OCI-LY1 (cell line): ENCODE results near the gene LDAH.

ENCODE experiments used
- H2AFZ ChIP-seq: fragments of 200-600 bp; sonication (generic), shearing (Covaris generic); 2 replicates; pipeline ENCODE4 v1.6.0; 2014; ENCODE audit warnings: antibody characterized with exemption, mild to moderate bottlenecking, low read length
- H3F3A ChIP-seq: fragments of 200-600 bp; sonication (generic), shearing (Covaris generic); 2 replicates; pipeline ENCODE4 v1.6.0; 2014; ENCODE audit warnings: mild to moderate bottlenecking, antibody characterized with exemption, low read length, moderate library complexity; ENCODE audit not compliant: insufficient read depth
- H3K27ac ChIP-seq: fragments of 200-600 bp; sonication (generic); 2 replicates; pipeline ENCODE4 v1.5.1; 2014; ENCODE audit warnings: low read length, mixed run types, mild to moderate bottlenecking, low read depth; ENCODE audit not compliant: poor library complexity, severe bottlenecking
- H3K27me3 ChIP-seq: fragments of 200-600 bp; sonication (generic); 2 replicates; pipeline ENCODE4 v1.6.0; 2014; ENCODE audit warnings: antibody characterized with exemption, mild to moderate bottlenecking, low read length, moderate library complexity; ENCODE audit not compliant: insufficient read depth
- H3K36me3 ChIP-seq: fragments of 200-600 bp; sonication (generic); 2 replicates; pipeline ENCODE4 v1.6.1; 2014; ENCODE audit warnings: mild to moderate bottlenecking, antibody characterized with exemption, low read length, moderate library complexity, mixed read lengths; ENCODE audit not compliant: insufficient read depth
- H3K4me1 ChIP-seq: fragments of 200-600 bp; sonication (generic); 2 replicates; pipeline ENCODE4 v1.5.1; 2014; ENCODE audit warnings: mild to moderate bottlenecking, low read length, moderate library complexity; ENCODE audit not compliant: insufficient read depth, severe bottlenecking
- H3K4me2 ChIP-seq: fragments of 200-600 bp; sonication (generic), shearing (Covaris generic); 2 replicates; pipeline ENCODE4 v1.6.1; 2014; ENCODE audit warnings: low read length
- H3K4me3 ChIP-seq: fragments of 200-600 bp; sonication (generic); 2 replicates; pipeline ENCODE4 v1.5.1; 2014; ENCODE audit warnings: low read length, low read depth, mild to moderate bottlenecking, mixed read lengths; ENCODE audit not compliant: poor library complexity, severe bottlenecking
- H3K79me2 ChIP-seq: fragments of 200-600 bp; shearing (Covaris generic); 2 replicates; pipeline ENCODE4 v1.6.1; 2016; ENCODE audit warnings: mixed run types, low read length, mixed read lengths; ENCODE audit not compliant: insufficient read depth
- H3K9ac ChIP-seq: fragments of 200-600 bp; sonication (generic), shearing (Covaris generic); 2 replicates; pipeline ENCODE4 v1.6.1; 2014; ENCODE audit warnings: mild to moderate bottlenecking, low read length, mixed read lengths
- H3K9me2 ChIP-seq: fragments of 200-600 bp; sonication (generic), shearing (Covaris generic); 2 replicates; pipeline ENCODE4 v1.6.1; 2014; ENCODE audit warnings: low read depth, mild to moderate bottlenecking, low read length, mixed read lengths
- H3K9me3 ChIP-seq: fragments of 200-600 bp; shearing (Covaris generic); 2 replicates; pipeline ENCODE4 v1.6.1; 2014; ENCODE audit warnings: low read length, mixed read lengths
- H4K20me1 ChIP-seq: fragments of 200-600 bp; sonication (generic), shearing (Covaris generic); 2 replicates; pipeline ENCODE4 v1.6.0; 2016; ENCODE audit warnings: mild to moderate bottlenecking, low read length; ENCODE audit not compliant: insufficient read depth
- EZH2 ChIP-seq: fragments of 200-600 bp; sonication (generic), shearing (Covaris generic); IDR thresholded peaks from 2 replicates; pipeline ENCODE4 v1.8.0; 2017; ENCODE audit warnings: borderline replicate concordance, mixed run types, mild to moderate bottlenecking, antibody characterized with exemption, low read length, moderate library complexity, mixed read lengths
- TF ChIP-seq, protein P1 (sequence below): fragments of 200-600 bp; sonication (generic), shearing (Covaris generic); IDR thresholded peaks from 2 replicates; pipeline ENCODE4 v1.5.1; 2017; ENCODE audit warnings: mild to moderate bottlenecking, antibody characterized with exemption, low read length, moderate library complexity, mixed read lengths

LDAH gene

GRCh38 chr2:20668451-20668850 is 154.4 kb downstream of the LDAH start:
- Histone ChIP-seq H4K20me1 (no peaks in the 10 kb centered on the region), H3K9ac (no peak overlapping the region), H3F3A (no peaks in the 10 kb centered on the region), H3K27me3 (peaks cover 12% of the 10 kb centered on the region), H3K9me3 (no peaks in the 10 kb centered on the region), H2AFZ (no peak overlapping the region), H3K79me2 (no peaks in the 10 kb centered on the region), H3K4me2 (no peak overlapping the region), H3K4me3 (no peak overlapping the region), H3K9me2 (no peaks in the 10 kb centered on the region), H3K27ac (no peak overlapping the region), H3K4me1 (peaks cover 15% of the 10 kb centered on the region), H3K36me3 (no peaks in the 10 kb centered on the region)
- TF ChIP-seq, protein P1, sequence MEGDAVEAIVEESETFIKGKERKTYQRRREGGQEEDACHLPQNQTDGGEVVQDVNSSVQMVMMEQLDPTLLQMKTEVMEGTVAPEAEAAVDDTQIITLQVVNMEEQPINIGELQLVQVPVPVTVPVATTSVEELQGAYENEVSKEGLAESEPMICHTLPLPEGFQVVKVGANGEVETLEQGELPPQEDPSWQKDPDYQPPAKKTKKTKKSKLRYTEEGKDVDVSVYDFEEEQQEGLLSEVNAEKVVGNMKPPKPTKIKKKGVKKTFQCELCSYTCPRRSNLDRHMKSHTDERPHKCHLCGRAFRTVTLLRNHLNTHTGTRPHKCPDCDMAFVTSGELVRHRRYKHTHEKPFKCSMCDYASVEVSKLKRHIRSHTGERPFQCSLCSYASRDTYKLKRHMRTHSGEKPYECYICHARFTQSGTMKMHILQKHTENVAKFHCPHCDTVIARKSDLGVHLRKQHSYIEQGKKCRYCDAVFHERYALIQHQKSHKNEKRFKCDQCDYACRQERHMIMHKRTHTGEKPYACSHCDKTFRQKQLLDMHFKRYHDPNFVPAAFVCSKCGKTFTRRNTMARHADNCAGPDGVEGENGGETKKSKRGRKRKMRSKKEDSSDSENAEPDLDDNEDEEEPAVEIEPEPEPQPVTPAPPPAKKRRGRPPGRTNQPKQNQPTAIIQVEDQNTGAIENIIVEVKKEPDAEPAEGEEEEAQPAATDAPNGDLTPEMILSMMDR, result no peak
- TF ChIP-seq EZH2, result no peak

DNA sequence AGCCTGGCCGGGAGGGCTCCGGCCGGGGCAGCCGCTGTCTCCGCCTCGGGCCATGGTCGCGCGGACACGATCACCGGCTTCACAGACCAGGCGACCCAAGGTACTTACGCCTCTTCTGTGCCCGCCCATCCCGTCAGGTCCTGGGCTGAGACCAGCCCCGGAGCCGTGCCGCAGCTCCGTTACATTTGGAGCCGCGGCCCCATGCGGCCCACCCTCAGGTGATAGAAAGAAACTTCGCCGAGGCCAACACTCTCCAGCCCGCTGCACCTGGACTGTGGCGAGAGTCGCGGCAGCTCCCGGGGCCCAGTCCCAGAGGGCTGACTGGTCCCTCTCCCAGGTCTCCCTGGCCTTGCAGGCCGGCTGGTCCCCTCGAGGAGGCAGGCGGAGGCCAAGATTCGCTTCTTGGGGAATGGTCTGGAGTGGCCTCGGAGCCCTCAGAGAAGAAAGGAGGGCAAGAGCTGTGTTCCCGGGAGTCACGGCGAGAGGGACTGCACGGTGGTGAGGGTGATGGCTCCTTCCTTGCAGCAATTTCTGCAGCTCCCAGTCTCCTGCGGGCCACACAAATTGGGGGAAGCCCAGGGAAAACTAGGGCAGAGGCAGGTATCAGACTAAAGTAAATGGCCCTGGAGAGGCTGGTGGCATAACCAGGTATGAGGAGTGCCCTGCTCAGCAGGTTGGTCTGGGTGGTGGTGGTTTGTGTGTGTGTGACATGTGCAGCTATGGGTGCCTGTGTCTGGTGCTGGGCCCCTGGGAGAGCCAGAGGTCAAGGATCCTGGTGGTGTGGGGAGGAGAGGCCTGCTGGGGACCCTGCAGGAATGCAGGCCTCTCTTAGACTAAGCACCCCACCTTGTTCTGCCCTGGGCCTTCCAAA is 155.1 kb downstream of the LDAH start:
- peak overlapping the region; percentile 63 for H3K4me2 ChIP-seq
- H3K79me2 ChIP-seq, result no peaks in the 10 kb centered on the region
- H4K20me1 ChIP-seq, result no peaks in the 10 kb centered on the region
- no peak overlapping the region for H2AFZ ChIP-seq
- H3K9me2 ChIP-seq, result no peaks in the 10 kb centered on the region
- H3K4me1 ChIP-seq, result peaks cover 15% of the 10 kb centered on the region
- no peak overlapping the region for H3K27ac ChIP-seq
- no peaks in the 10 kb centered on the region for H3K36me3 ChIP-seq
- TF ChIP-seq, protein P1, result no peak
- no peak for TF ChIP-seq EZH2
- H3K4me3 ChIP-seq, result peak overlapping the region; percentile 56
- peak overlapping the region; percentile 15; the same call in 1 of the 2 replicates for H3K9ac ChIP-seq
- H3K27me3 ChIP-seq, result peaks cover 12% of the 10 kb centered on the region
- no peaks in the 10 kb centered on the region for H3F3A ChIP-seq
- H3K9me3 ChIP-seq, result no peaks in the 10 kb centered on the region

- no peaks in the 10 kb centered on the region for H3F3A ChIP-seq
- no peak overlapping the region for H2AFZ ChIP-seq
- peaks cover 11% of the 10 kb centered on the region for H3K4me1 ChIP-seq
- H3K79me2 ChIP-seq, result no peaks in the 10 kb centered on the region
- H3K9ac ChIP-seq, result no peak overlapping the region; the same call in 1 of the 2 replicates
- no peaks in the 10 kb centered on the region for H3K9me3 ChIP-seq
- no peaks in the 10 kb centered on the region for H3K9me2 ChIP-seq
- H3K27ac ChIP-seq, result no peak overlapping the region
- no peaks in the 10 kb centered on the region for H3K36me3 ChIP-seq
- H3K27me3 ChIP-seq, result peaks cover 12% of the 10 kb centered on the region
- H4K20me1 ChIP-seq, result no peaks in the 10 kb centered on the region
- peak overlapping the region; percentile 63 for H3K4me2 ChIP-seq
- peak overlapping the region; percentile 59 for H3K4me3 ChIP-seq
- TF ChIP-seq, protein P1, result no peak
- no peak for TF ChIP-seq EZH2
Measured at GRCh38 chr2:20667151-20667530, 155.8 kb downstream of the LDAH start.
